Esophagus squamous epithelium (tissue), 4 donors: ENCODE data around the gene SURF1.

Experiments used
- POLR2A ChIP-seq, 4 donors: fragments of 450-650 bp; IDR thresholded peaks; one replicate each; pipeline ENCODE4 v1.6.1; 2017; ENCODE audit warnings: antibody characterized with exemption in 4 of 4, mild to moderate bottlenecking in 4 of 4, moderate library complexity in 3 of 4
- TF ChIP-seq, protein P1 (sequence below), 6 experiments: fragments of 450-650 bp in 4 of 6; fragments of 200-600 bp in 2 of 6; sonication (generic) in 2 of 6; IDR thresholded peaks; one replicate each; pipeline ENCODE4 v1.5.1; 2016 to 2019; ENCODE audit warnings: antibody characterized with exemption in 6 of 6, mild to moderate bottlenecking in 4 of 6, moderate library complexity in 4 of 6

DNA sequence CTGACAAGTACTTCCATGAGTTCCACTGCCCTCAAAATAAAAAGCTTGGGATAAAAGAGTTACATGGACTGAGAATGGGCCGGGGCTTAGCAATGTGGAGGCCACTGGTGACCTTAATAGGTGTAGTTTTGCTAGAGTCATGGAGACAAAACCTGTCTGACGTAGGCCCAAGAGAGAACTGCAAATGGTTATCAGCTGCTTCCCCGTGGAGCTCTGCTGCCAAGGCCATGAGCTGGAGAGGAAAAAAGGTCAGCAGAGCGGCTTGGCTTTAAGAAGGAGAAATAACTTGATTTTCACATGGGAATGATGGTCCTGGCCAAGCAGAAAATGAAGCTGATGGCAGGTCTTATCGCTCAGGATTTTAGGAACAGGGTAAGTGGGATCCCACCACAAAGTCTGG is 16.6 kb downstream of the SURF1 start:
- no peak for TF ChIP-seq POLR2A (IDR thresholded peaks at IDR 0.05)
- TF ChIP-seq, protein P1, sequence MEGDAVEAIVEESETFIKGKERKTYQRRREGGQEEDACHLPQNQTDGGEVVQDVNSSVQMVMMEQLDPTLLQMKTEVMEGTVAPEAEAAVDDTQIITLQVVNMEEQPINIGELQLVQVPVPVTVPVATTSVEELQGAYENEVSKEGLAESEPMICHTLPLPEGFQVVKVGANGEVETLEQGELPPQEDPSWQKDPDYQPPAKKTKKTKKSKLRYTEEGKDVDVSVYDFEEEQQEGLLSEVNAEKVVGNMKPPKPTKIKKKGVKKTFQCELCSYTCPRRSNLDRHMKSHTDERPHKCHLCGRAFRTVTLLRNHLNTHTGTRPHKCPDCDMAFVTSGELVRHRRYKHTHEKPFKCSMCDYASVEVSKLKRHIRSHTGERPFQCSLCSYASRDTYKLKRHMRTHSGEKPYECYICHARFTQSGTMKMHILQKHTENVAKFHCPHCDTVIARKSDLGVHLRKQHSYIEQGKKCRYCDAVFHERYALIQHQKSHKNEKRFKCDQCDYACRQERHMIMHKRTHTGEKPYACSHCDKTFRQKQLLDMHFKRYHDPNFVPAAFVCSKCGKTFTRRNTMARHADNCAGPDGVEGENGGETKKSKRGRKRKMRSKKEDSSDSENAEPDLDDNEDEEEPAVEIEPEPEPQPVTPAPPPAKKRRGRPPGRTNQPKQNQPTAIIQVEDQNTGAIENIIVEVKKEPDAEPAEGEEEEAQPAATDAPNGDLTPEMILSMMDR (IDR thresholded peaks at IDR 0.05), result no peak
